Measurements from ENCODE around the gene NLRX1.

GRCh38 chr11:119222308-119222707 lies 53.8 kb downstream of the NLRX1 start:
- no peak for TF ChIP-seq POLR2AphosphoS5 (IDR thresholded peaks at IDR 0.05; ENCODE audit: low read depth, low read length)
- no peak for TF ChIP-seq CTCF (IDR thresholded peaks at IDR 0.05)
- no peak for TF ChIP-seq SIN3A (IDR thresholded peaks at IDR 0.05; ENCODE audit: borderline replicate concordance, insufficient read depth, low read depth, low read length)

Data from Panc1 (cell line).